Measurements from ENCODE around the gene PARD6G. TPM values are rescaled to one million over a fixed set of nuclear protein-coding genes. Genes with fewer than 3 reads are reported as not detected.

Gene PARD6G
- total and polyA plus RNA-seq, 2 experiments from 2014 or later: 8.0 to 8.7 TPM

DNA sequence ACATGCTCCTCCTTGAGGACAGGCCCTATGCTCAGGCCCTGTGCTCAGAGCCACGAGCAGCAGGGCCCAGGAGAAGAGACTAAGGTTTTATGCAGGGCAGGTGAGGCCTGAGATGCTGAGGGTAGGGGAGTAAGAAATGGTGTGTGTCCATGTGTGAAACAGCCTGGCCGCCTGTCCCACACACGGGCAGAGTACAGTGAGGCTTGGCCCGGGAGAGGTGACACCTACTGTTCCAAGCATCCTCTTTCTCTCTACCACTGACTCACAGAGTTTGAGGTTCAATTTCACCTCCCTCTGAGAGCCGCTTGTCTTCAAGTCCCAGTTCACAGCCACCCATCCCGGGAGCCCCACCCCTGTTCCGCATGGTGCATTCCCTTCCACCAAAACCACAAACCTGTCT lies 84.1 kb downstream of the PARD6G start:
- DNase-seq (ENCODE audit: low read depth in 1 of 2, low spot score in 1 of 2): no peak
- H3K27me3 ChIP-seq: no peaks in the 10 kb centered on the region
- no peak overlapping the region for H3K4me3 ChIP-seq
- TF ChIP-seq, protein P1, sequence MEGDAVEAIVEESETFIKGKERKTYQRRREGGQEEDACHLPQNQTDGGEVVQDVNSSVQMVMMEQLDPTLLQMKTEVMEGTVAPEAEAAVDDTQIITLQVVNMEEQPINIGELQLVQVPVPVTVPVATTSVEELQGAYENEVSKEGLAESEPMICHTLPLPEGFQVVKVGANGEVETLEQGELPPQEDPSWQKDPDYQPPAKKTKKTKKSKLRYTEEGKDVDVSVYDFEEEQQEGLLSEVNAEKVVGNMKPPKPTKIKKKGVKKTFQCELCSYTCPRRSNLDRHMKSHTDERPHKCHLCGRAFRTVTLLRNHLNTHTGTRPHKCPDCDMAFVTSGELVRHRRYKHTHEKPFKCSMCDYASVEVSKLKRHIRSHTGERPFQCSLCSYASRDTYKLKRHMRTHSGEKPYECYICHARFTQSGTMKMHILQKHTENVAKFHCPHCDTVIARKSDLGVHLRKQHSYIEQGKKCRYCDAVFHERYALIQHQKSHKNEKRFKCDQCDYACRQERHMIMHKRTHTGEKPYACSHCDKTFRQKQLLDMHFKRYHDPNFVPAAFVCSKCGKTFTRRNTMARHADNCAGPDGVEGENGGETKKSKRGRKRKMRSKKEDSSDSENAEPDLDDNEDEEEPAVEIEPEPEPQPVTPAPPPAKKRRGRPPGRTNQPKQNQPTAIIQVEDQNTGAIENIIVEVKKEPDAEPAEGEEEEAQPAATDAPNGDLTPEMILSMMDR (IDR thresholded peaks at IDR 0.05; ENCODE audit: low read depth, low read length): no peak
- no peaks in the 10 kb centered on the region for H3K4me1 ChIP-seq (ENCODE audit: low read depth)
- H3K9me3 ChIP-seq (ENCODE audit: low read depth): no peaks in the 10 kb centered on the region
- no peak overlapping the region for H3K27ac ChIP-seq
- H3K36me3 ChIP-seq: no peaks in the 10 kb centered on the region

DNA sequence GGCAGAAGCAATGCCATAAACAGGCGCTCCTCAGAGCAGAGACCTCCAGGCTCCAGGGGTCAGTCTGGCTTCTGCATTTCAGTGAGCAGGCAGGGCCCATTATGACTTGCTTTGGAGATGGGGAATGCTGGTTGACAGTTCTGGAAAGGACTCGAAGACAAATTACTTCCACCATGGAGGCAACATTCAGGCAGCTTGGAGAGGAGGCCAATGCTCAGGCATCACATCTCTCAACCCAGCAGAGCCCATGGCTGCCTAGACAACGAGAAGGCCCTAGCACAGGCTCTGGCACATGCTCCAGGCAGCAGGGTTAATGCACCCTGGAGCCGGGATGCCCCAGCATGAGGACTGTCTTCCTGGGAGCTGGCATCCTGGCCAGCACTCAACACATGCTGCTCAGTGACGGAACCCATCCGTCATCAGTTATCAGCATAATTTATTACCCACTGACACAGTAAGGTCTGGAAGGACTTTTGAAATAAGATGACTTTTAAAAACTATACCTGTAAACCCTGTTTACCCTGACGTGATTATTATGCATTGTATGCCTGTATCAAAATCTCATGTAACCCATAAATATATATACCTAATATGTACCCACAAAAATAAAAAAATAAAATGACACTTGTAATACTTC lies 85.4 kb downstream of the PARD6G start:
- Histone ChIP-seq H3K36me3 (no peaks in the 10 kb centered on the region), H3K27me3 (no peaks in the 10 kb centered on the region), H3K27ac (no peak overlapping the region), H3K9me3 (ENCODE audit: low read depth) (no peaks in the 10 kb centered on the region), H3K4me3 (no peak overlapping the region), H3K4me1 (ENCODE audit: low read depth) (no peaks in the 10 kb centered on the region)
- TF ChIP-seq, protein P1 (IDR thresholded peaks at IDR 0.05; ENCODE audit: low read depth, low read length): no peak
- no peak for DNase-seq (ENCODE audit: low read depth in 1 of 2, low spot score in 1 of 2)

DNA sequence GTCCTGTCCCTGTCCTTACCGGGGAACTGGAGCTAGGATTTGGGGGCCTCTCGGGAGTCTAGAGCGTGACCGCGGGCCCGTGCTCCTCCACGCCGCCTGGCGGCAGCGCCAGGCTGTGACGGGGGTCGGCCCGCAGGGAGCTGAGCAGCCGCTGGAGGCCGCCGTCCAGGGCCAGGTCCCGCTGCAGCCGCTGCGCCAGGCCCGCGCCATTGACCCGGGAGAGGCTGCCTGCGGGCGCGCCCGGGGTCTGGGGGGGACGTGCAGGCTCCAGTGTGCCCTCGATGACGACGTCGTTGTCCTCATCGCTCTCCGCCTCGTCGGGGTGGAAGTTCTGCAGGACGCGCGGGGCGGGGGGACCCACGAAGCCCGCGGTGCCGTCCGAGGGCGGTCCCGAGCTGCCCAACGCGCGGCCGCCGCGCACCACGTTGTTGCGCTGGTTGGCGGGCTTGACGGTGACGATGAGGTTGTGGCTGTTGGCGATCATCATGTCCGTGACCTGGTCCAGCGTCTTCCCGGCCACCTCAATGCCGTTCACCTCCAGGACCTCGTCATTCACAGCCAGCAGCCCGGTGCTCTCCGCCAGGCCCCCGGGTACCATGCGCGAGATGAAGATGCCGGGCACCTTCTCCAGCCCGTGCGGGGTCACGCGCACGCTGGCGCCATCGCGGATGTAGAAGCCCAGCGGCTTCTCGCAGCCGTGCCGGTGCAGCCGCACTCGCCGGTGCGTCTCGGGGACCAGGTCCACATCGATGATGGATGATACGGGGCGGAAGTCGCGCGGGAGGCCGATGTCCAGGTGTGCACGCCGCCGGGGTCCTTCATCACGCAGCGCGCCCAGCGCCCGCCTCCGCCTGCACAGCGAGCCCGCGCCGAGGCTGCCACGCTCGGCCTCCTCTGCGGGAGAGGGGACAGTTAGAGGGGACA lies 87.3 kb downstream of the PARD6G start:
- H3K36me3 ChIP-seq: no peaks in the 10 kb centered on the region
- peak in 1 of 2 donors; percentile 53 for DNase-seq (ENCODE audit: low read depth in 1 of 2, low spot score in 1 of 2)

DNA sequence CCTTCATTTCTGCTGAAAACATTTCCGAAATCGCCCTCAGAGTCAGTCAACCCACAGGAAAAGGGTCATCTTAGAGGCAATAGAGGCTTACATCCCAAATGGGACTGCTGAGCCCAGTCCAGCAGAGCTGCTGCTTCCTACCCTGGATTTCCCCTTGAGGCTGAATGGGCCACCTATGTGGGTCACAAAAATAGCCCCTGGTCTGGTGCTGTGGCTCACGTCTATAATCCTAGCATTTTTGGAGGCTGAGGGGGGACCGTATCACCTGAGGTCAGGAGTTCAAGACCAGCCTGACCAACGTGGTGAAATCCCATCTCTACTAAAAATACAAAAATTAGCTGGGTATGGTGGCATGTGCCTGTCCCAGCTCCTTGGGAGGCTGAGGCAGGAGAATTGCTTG lies 88.9 kb downstream of the PARD6G start:
- H3K4me3 ChIP-seq: no peak overlapping the region
- no peaks in the 10 kb centered on the region for H3K9me3 ChIP-seq (ENCODE audit: low read depth)
- H3K4me1 ChIP-seq (ENCODE audit: low read depth): no peaks in the 10 kb centered on the region
- no peak for DNase-seq (ENCODE audit: low read depth in 1 of 2, low spot score in 1 of 2)
- H3K27ac ChIP-seq: no peak overlapping the region
- TF ChIP-seq, protein P1 (IDR thresholded peaks at IDR 0.05; ENCODE audit: low read depth, low read length): no peak
- no peaks in the 10 kb centered on the region for H3K36me3 ChIP-seq
- no peaks in the 10 kb centered on the region for H3K27me3 ChIP-seq

More for the DNA sequence above, 87.3 kb downstream of the PARD6G start:
- H3K9me3 ChIP-seq (ENCODE audit: low read depth): no peaks in the 10 kb centered on the region
- H3K4me3 ChIP-seq: no peak overlapping the region
- no peaks in the 10 kb centered on the region for H3K27me3 ChIP-seq
- no peak overlapping the region for H3K27ac ChIP-seq
- TF ChIP-seq, protein P1 (IDR thresholded peaks at IDR 0.05; ENCODE audit: low read depth, low read length): peak; percentile 68
- no peaks in the 10 kb centered on the region for H3K4me1 ChIP-seq (ENCODE audit: low read depth)

DNA sequence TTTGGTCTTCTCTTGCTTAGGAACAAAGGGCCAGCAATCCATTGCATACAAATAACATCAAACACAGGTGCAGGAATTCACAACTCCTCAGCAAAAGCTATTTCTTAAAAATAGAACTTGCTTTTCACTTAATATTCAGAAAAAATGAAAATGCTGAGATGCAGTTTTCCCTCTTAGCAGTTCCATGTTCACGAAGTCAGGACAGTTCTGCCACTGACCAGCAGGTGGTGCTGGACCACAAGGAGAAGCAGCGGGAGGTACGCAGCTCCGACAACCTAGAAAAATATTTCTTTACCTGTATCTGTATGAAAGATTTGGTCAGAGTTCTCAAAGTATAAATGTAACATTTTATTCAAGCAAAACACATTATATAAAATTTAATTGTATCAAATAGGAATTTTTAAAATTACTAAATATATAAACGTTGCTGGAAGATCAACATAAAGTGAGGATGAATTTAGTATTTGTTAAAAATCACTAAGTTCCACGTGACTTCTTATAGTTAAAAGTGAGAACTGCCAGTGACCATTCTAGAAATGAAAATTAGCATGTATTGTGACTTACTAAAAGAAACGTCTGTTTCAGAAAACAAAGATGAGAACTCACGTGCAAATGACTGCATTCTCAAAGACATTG lies 89.5 kb downstream of the PARD6G start:
- DNase-seq (ENCODE audit: low read depth in 1 of 2, low spot score in 1 of 2): peak; percentile 76 to 81
- Histone ChIP-seq H3K27ac (no peak overlapping the region), H3K27me3 (no peaks in the 10 kb centered on the region), H3K4me3 (no peak overlapping the region), H3K36me3 (no peaks in the 10 kb centered on the region), H3K9me3 (ENCODE audit: low read depth) (no peaks in the 10 kb centered on the region), H3K4me1 (ENCODE audit: low read depth) (no peaks in the 10 kb centered on the region)
- TF ChIP-seq, protein P1 (IDR thresholded peaks at IDR 0.05; ENCODE audit: low read depth, low read length): peak; percentile 99

Measured in cardiac muscle cell (in vitro differentiated cells and primary cell).